K562 (cell line): Measurements from ENCODE around the gene TMEM247. TPM values are rescaled to one million over a fixed set of nuclear protein-coding genes. Genes with fewer than 3 reads are reported as not detected.

ENCODE experiments used
- ATAC-seq: fragments of 200-7000 bp; cut with Tn5 transposase; 3 replicates; pipeline ENCODE4 v1.9.1; 2020; ENCODE audit warnings: moderate library complexity
- BruUV-seq: library from RNA; stranded (reverse); fragments of 400-500 nt; replicated peaks from 2 replicates; lab custom pipeline; 2021; lab: Mats Ljungman, UMichigan
- CTCF ChIA-PET: fragments of 300-600 bp; formaldehyde crosslinking; extraction: SDS; loops from one replicate; lab custom pipeline; 2021; ENCODE audit warnings: low intra/inter-chr PET ratio; lab: Yijun Ruan, JAX
- POLR2A ChIA-PET: fragments of 300-600, 350-650 bp; sonication (Branson Sonifier 250); formaldehyde crosslinking; extraction: SDS; loops from one replicate; lab custom pipeline; 2021; ENCODE audit warnings: antibody characterized with exemption, inconsistent platforms; lab: Yijun Ruan, JAX
- DNase-seq, 4 experiments: peaks; one replicate each; pipeline versions ENCODE4 v3.0.0 to v3.0.0-alpha.2; 2011 to 2018; ENCODE audit warnings: low spot score in 3 of 4, mixed read lengths in 3 of 4; ENCODE audit errors: extremely low read depth in 1 of 4
- FAIRE-seq: peaks from 2 replicates; lab custom pipeline; 2011; peaks lifted over from hg19 to GRCh38; lab: Jason Lieb, UNC
- H2AFZ ChIP-seq: 2 replicates; pipeline ENCODE4 v1.6.0; 2011; ENCODE audit warnings: low read depth, low read length, control low read depth, inconsistent platforms
- H3K27ac ChIP-seq: fragments of 200-600 bp; 3 replicates; pipeline ENCODE4 v1.8.0; 2011; ENCODE audit warnings: low read depth, mild to moderate bottlenecking, control low read depth, inconsistent platforms, low read length, moderate library complexity, mixed read lengths; ENCODE audit errors: extremely low read depth
- H3K27me3 ChIP-seq, 2 experiments: fragments of 300-600 bp in 1 of 2; 2 replicates in 1 of 2; 3 replicates in 1 of 2; pipeline versions ENCODE4 v1.6.0 to v1.8.0; 2011; ENCODE audit warnings: inconsistent platforms in 2 of 2, low read length in 2 of 2, mild to moderate bottlenecking in 1 of 2, mixed read lengths in 1 of 2, moderate library complexity in 1 of 2; ENCODE audit not compliant: control insufficient read depth in 2 of 2, insufficient read depth in 2 of 2
- H3K36me3 ChIP-seq: fragments of 300-600 bp; 3 replicates; pipeline ENCODE4 v1.8.0; 2011; ENCODE audit warnings: mild to moderate bottlenecking, low read length, inconsistent platforms; ENCODE audit not compliant: control insufficient read depth, insufficient read depth
- H3K4me1 ChIP-seq, 2 experiments: fragments of 200-600 bp in 1 of 2; replicated peaks in 1 of 2; 2 replicates in 1 of 2; 3 replicates in 1 of 2; pipeline versions ENCODE4 v1.5.1 to v1.8.0; 2011; ENCODE audit warnings: inconsistent platforms in 2 of 2, low read length in 2 of 2, mild to moderate bottlenecking in 1 of 2, mixed read lengths in 1 of 2, moderate library complexity in 1 of 2; ENCODE audit not compliant: control insufficient read depth in 2 of 2, insufficient read depth in 2 of 2
- H3K4me2 ChIP-seq: 2 replicates; pipeline ENCODE4 v1.6.1; 2011; ENCODE audit warnings: low read length, control low read depth, inconsistent platforms, mixed read lengths; ENCODE audit not compliant: insufficient read depth
- H3K4me3 ChIP-seq: fragments of 200-600 bp; sonication (generic), shearing (Covaris generic); 2 replicates; pipeline ENCODE4 v1.5.1; 2016; ENCODE audit warnings: control low read depth, inconsistent platforms
- H3K79me2 ChIP-seq: fragments of 200-600 bp; 3 replicates; pipeline ENCODE4 v1.8.0; 2011; ENCODE audit warnings: low read length, inconsistent platforms; ENCODE audit not compliant: control insufficient read depth, insufficient read depth
- H3K9ac ChIP-seq, 2 experiments: 2 replicates each; pipeline versions ENCODE4 v1.6.0 to v1.6.1; 2011; ENCODE audit warnings: low read depth in 2 of 2, low read length in 2 of 2, control low read depth in 1 of 2, inconsistent platforms in 1 of 2, mild to moderate bottlenecking in 1 of 2, mixed read lengths in 1 of 2; ENCODE audit not compliant: insufficient read depth in 1 of 2
- H3K9me1 ChIP-seq: one replicate; pipeline ENCODE4 v1.6.0; 2011; ENCODE audit warnings: inconsistent platforms, mild to moderate bottlenecking, low read length, moderate library complexity; ENCODE audit not compliant: control insufficient read depth, insufficient read depth
- H3K9me3 ChIP-seq: replicated peaks from 2 replicates; pipeline ENCODE4 v1.5.1; 2011; ENCODE audit warnings: low read depth, low read length, inconsistent platforms; ENCODE audit not compliant: control insufficient read depth, insufficient read depth
- H4K20me1 ChIP-seq: replicated peaks from 2 replicates; pipeline ENCODE4 v1.6.1; 2011; ENCODE audit warnings: low read length, inconsistent platforms, mixed read lengths; ENCODE audit not compliant: control insufficient read depth, insufficient read depth
- GATA2 ChIP-seq: sonication (generic); formaldehyde crosslinking; IDR thresholded peaks from 2 replicates; pipeline ENCODE4 v1.4.0; 2020; ENCODE audit warnings: mild to moderate bottlenecking, missing genetic modification reagents
- NCOA1 ChIP-seq: fragments of 450-650 bp; IDR thresholded peaks from 2 replicates; pipeline ENCODE4 v1.6.1; 2016; ENCODE audit warnings: low read depth
- NELFE ChIP-seq: IDR thresholded peaks from 2 replicates; pipeline ENCODE4 v1.6.1; 2011; ENCODE audit warnings: mild to moderate bottlenecking; ENCODE audit not compliant: insufficient read depth, insufficient read length
- NRF1 ChIP-seq, 2 experiments: fragments of 450-650 bp; IDR thresholded peaks in 1 of 2; conservative IDR thresholded peaks in 1 of 2; 2 replicates each; pipeline ENCODE4 v1.6.1; 2014; ENCODE audit warnings: mild to moderate bottlenecking in 2 of 2
- PRDM10 ChIP-seq: fragments of 450-650 bp; IDR thresholded peaks from 2 replicates; pipeline ENCODE4 v1.6.1; 2018; ENCODE audit not compliant: partially characterized antibody
- RBM25 ChIP-seq: fragments of 200-400 bp; formaldehyde crosslinking; IDR thresholded peaks from 2 replicates; pipeline ENCODE4 v1.6.1; 2018; ENCODE audit warnings: low read length, low read depth, moderate library complexity; ENCODE audit not compliant: severe bottlenecking
- SRF ChIP-seq, 2 experiments: fragments of 250-450, 450-650 bp in 1 of 2; sonication (Bioruptor Pico) in 1 of 2; sonication (generic) in 1 of 2; formaldehyde crosslinking; IDR thresholded peaks; 2 replicates each; pipeline versions ENCODE4 v1.5.0 to v1.5.1; 2020 to 2022; ENCODE audit warnings: mild to moderate bottlenecking in 1 of 2, missing genetic modification reagents in 1 of 2
- ZBTB12 ChIP-seq: fragments of 250-450 bp; sonication (Bioruptor Pico); IDR thresholded peaks from 2 replicates; pipeline ENCODE4 v1.4.0; 2020
- ZBTB17 ChIP-seq: fragments of 450-650 bp; formaldehyde crosslinking; IDR thresholded peaks from 2 replicates; pipeline ENCODE4 v1.4.0; 2020; ENCODE audit warnings: mild to moderate bottlenecking
- ZC3H8 ChIP-seq: fragments of 450-650 bp; IDR thresholded peaks from 2 replicates; pipeline ENCODE4 v1.6.1; 2017
- ZNF354B ChIP-seq: fragments of 250-450 bp; sonication (Bioruptor Pico); IDR thresholded peaks from 2 replicates; pipeline ENCODE4 v1.4.0; 2020
- WGBS: fragments of 100-300 bp; shearing (Covaris generic); methylation state at CpG from one replicate; pipeline ENCODE4 v1.1.6; 2016; ENCODE audit warnings: low coverage, mixed read lengths; ENCODE audit not compliant: insufficient coverage; ENCODE audit errors: missing lambda C conversion rate; 5-methylcytosine and 5-hydroxymethylcytosine counted together
- in situ Hi-C: fragments of 300-500 bp; cut with MboI; formaldehyde crosslinking; loops from 4 replicates; pipeline ENCODE4 v1.15.0; 2018; ENCODE audit warnings: inconsistent platforms, mixed read lengths
- intact Hi-C: fragments of 100-400 bp; cut with micrococcal nuclease; formaldehyde crosslinking; loops from 2 replicates; pipeline ENCODE4 v1.14.2; 2022
- polyA plus RNA-seq, 8 experiments: library from polyadenylated mRNA; depleted of rRNA in 4 of 8; stranded (reverse) in 5 of 8; unstranded in 3 of 8; fragments of >200 nt; fragmentation: Nextera tagmentation in 2 of 8; fragmentation: Illumina TruSeq in 1 of 8; extraction: Ambion mirVana in 2 of 8; extraction: Trizol in 1 of 8; gene quantifications; 2 replicates each; pipeline versions ENCODE4 v1.2.1 to v1.2.3, GENCODE V29; 2011 to 2014; ENCODE audit warnings: inconsistent platforms in 1 of 8, missing spikeins in 1 of 8
- total RNA-seq, 7 experiments: library from RNA; depleted of rRNA in 6 of 7; stranded (reverse); fragments of >200 nt in 6 of 7; fragmentation: Illumina TruSeq in 2 of 7; extraction: Trizol in 2 of 7; gene quantifications; 2 replicates each; pipeline versions ENCODE4 v1.2.1 to v1.2.3, GENCODE V29; 2011 to 2021; ENCODE audit warnings: low replicate concordance in 1 of 7

The TMEM247 gene
- total and polyA plus RNA-seq, 9 of the 15 experiments (the other 6 are each of a cell fraction or from before 2014, with no cell fraction given) = 0.24 to 4.7 (median 3.1) TPM

GRCh38 chr2:46436800-46437199 is 42.6 kb upstream of the TMEM247 start:
- Histone ChIP-seq H3K27me3 (no peaks in the 10 kb centered on the region), H3K4me2 (no peak overlapping the region), H2AFZ (no peak overlapping the region), H3K4me3 (no peak overlapping the region), H3K9ac (no peak overlapping the region), H3K79me2 (peaks cover 15% of the 10 kb centered on the region), H3K9me3 (no peaks in the 10 kb centered on the region), H4K20me1 (peaks cover 4% of the 10 kb centered on the region; the same call in 1 of the 2 replicates), H3K9me1 (peaks cover 4% of the 10 kb centered on the region), H3K27ac (no peak overlapping the region), H3K4me1 (peaks cover 5 to 45% of the 10 kb centered on the region in 2 experiments; a peak in 4 of 5 replicates), H3K36me3 (peaks cover 18% of the 10 kb centered on the region)
- FAIRE-seq (no peak), ATAC-seq (no peak), DNase-seq (no peak)
- intact Hi-C loops (loop anchor here (10.0 kb wide), 1 partner anchor 122 kb away; no protein-coding TSS in a partner anchor), in situ Hi-C loops (no loop called here)
- TF ChIP-seq RBM25 (peak; percentile 51), GATA2 (no peak)
- ChIA-PET POLR2A (interaction anchor here (1.6 kb wide), 1 partner anchor 14 kb away, joined by 4 read pairs; no protein-coding TSS in a partner anchor), CTCF (no interaction called here)
- BruUV-seq = no TSS peak

- WGBS = 29% methylated on average over 1 of the region's 1 CpG
- intact Hi-C loops = loop anchor here (10.0 kb wide), 1 partner anchor 123 kb away; no protein-coding TSS in a partner anchor
- no peak for TF ChIP-seq ZBTB12 (CRISPR knock-in tag)
- no peak for TF ChIP-seq NRF1 (conservative IDR thresholded peaks at IDR 0.05 in 1 of 2, IDR thresholded peaks at IDR 0.05 in 1 of 2)
- no peak for TF ChIP-seq ZC3H8
- no peak for TF ChIP-seq NELFE
- TF ChIP-seq ZNF354B (CRISPR knock-in tag) = no peak
- TF ChIP-seq PRDM10 = no peak
- TF ChIP-seq NCOA1 = no peak
- no peak for TF ChIP-seq ZBTB17 (CRISPR knock-in tag)
- TF ChIP-seq SRF (CRISPR knock-in tag; IDR thresholded peaks at IDR 0.05) = no peak
These were observed 41.3 kb upstream of the TMEM247 start for GRCh38 chr2:46438102-46438501.

More at GRCh38 chr2:46438102-46438501, 41.3 kb upstream of the TMEM247 start:
- no peak overlapping the region for H3K9ac ChIP-seq
- peak overlapping the region; percentile 1; the same call in 1 of the 2 replicates for H3K4me2 ChIP-seq
- DNase-seq (no peak), ATAC-seq (no peak), FAIRE-seq (no peak)
- peak overlapping the region; percentile 34; the same call in 1 of the 3 replicates for H3K27ac ChIP-seq
- in situ Hi-C loops = no loop called here
- H3K9me3 ChIP-seq = no peaks in the 10 kb centered on the region
- peaks cover 12% of the 10 kb centered on the region; the same call in 2 of the 3 replicates for H3K79me2 ChIP-seq
- BruUV-seq = no TSS peak
- H3K36me3 ChIP-seq = peaks cover 12% of the 10 kb centered on the region; the same call in 2 of the 3 replicates
- POLR2A ChIA-PET = interaction anchor here (1.1 to 3.3 kb wide), 3 partner anchors 9 to 27 kb away, joined by 3 to 22 read pairs (median 3); no protein-coding TSS in a partner anchor
- peaks cover 5 to 44% of the 10 kb centered on the region in 2 experiments; a peak in 4 of 5 replicates for H3K4me1 ChIP-seq
- CTCF ChIA-PET = no interaction called here
- H2AFZ ChIP-seq = no peak overlapping the region
- H3K27me3 ChIP-seq = no peaks in the 10 kb centered on the region
- H4K20me1 ChIP-seq = peaks cover 4% of the 10 kb centered on the region; the same call in 1 of the 2 replicates
- peaks cover 4% of the 10 kb centered on the region for H3K9me1 ChIP-seq
- H3K4me3 ChIP-seq = no peak overlapping the region
